SK-N-SH treated with all-trans-retinoic acid at 6 μM for 48 hours (cell line): ENCODE data around the gene GJB4.

Source experiments
- ATAC-seq: fragments of 200-7000 bp; cut with Tn5 transposase; 3 replicates; pipeline ENCODE4 v1.9.1; 2020; ENCODE audit warnings: mild to moderate bottlenecking, moderate library complexity
- CSDC2 ChIP-seq: fragments of 250-450 bp; sonication (Bioruptor Pico); IDR thresholded peaks from 2 replicates; pipeline ENCODE4 v1.5.0; 2020; ENCODE audit warnings: mild to moderate bottlenecking, moderate library complexity
- GLIS3 ChIP-seq: fragments of 250-450 bp; sonication (Bioruptor Pico); IDR thresholded peaks from 2 replicates; pipeline ENCODE4 v1.5.0; 2020; ENCODE audit warnings: mild to moderate bottlenecking, moderate library complexity
- ISL1 ChIP-seq: fragments of 250-450 bp; sonication (Bioruptor Pico); IDR thresholded peaks from 2 replicates; pipeline ENCODE4 v2.1.2; 2022; ENCODE audit warnings: mild to moderate bottlenecking, moderate library complexity
- OSR1 ChIP-seq: fragments of 250-450 bp; sonication (Bioruptor Pico); IDR thresholded peaks from 2 replicates; pipeline ENCODE4 v1.8.0; 2022; ENCODE audit warnings: moderate library complexity, mild to moderate bottlenecking, inconsistent platforms
- PPARA ChIP-seq: fragments of 250-450 bp; sonication (Bioruptor Pico); IDR thresholded peaks from 2 replicates; pipeline ENCODE4 v1.5.0; 2020; ENCODE audit warnings: mild to moderate bottlenecking, borderline replicate concordance
- RARB ChIP-seq: fragments of 250-450 bp; sonication (Bioruptor Pico); IDR thresholded peaks from 2 replicates; pipeline ENCODE4 v1.8.0; 2021; ENCODE audit warnings: mild to moderate bottlenecking, moderate library complexity
- SNAI2 ChIP-seq: fragments of 250-450 bp; sonication (Bioruptor Pico); IDR thresholded peaks from 2 replicates; pipeline ENCODE4 v1.5.0; 2020; ENCODE audit warnings: mild to moderate bottlenecking, moderate library complexity
- TCF4 ChIP-seq: fragments of 250-450 bp; sonication (Bioruptor Pico); IDR thresholded peaks from 2 replicates; pipeline ENCODE4 v1.8.0; 2021; ENCODE audit warnings: mild to moderate bottlenecking, moderate library complexity, borderline replicate concordance
- TOX ChIP-seq: fragments of 250-450 bp; sonication (Bioruptor Pico); IDR thresholded peaks from 2 replicates; pipeline ENCODE4 v1.8.0; 2021; ENCODE audit warnings: mild to moderate bottlenecking, moderate library complexity, borderline replicate concordance
- ZC3H10 ChIP-seq: fragments of 250-450 bp; sonication (Bioruptor Pico); IDR thresholded peaks from 2 replicates; pipeline ENCODE4 v1.5.1; 2021; ENCODE audit warnings: mild to moderate bottlenecking, moderate library complexity
- ZFP3 ChIP-seq: fragments of 250-450 bp; sonication (Bioruptor Pico); IDR thresholded peaks from 2 replicates; pipeline ENCODE4 v1.5.0; 2020; ENCODE audit warnings: mild to moderate bottlenecking, moderate library complexity
- ZFP30 ChIP-seq: fragments of 450-650 bp; formaldehyde crosslinking; IDR thresholded peaks from 2 replicates; pipeline ENCODE4 v1.5.0; 2022; ENCODE audit warnings: mild to moderate bottlenecking, moderate library complexity
- ZNF565 ChIP-seq: fragments of 450-650 bp; formaldehyde crosslinking; conservative IDR thresholded peaks from 2 replicates; pipeline ENCODE4 v1.5.0; 2020; ENCODE audit warnings: low read depth, mild to moderate bottlenecking, moderate library complexity
- ZNF70 ChIP-seq: fragments of 450-650 bp; formaldehyde crosslinking; IDR thresholded peaks from 2 replicates; pipeline ENCODE4 v1.5.0; 2020; ENCODE audit warnings: mild to moderate bottlenecking, moderate library complexity
- ZNF8 ChIP-seq: fragments of 450-650 bp; formaldehyde crosslinking; IDR thresholded peaks from 2 replicates; pipeline ENCODE4 v1.5.0; 2020; ENCODE audit warnings: mild to moderate bottlenecking, moderate library complexity
- TF ChIP-seq, protein P1 (sequence below): fragments of 250-450 bp; sonication (Bioruptor Pico); IDR thresholded peaks from 2 replicates; pipeline ENCODE4 v1.5.0; 2020; ENCODE audit warnings: mild to moderate bottlenecking, moderate library complexity
- TF ChIP-seq, protein P2 (sequence below): fragments of 250-450 bp; sonication (Bioruptor Pico); IDR thresholded peaks from 2 replicates; pipeline ENCODE4 v1.5.1; 2021; ENCODE audit warnings: mild to moderate bottlenecking, moderate library complexity
- TF ChIP-seq, protein P3 (sequence below): fragments of 250-450 bp; sonication (Bioruptor Pico); IDR thresholded peaks from 2 replicates; pipeline ENCODE4 v1.8.0; 2021; ENCODE audit warnings: low read depth, mild to moderate bottlenecking, moderate library complexity, borderline replicate concordance
- TF ChIP-seq, protein P4 (sequence below): fragments of 250-450 bp; sonication (Bioruptor Pico); IDR thresholded peaks from 2 replicates; pipeline ENCODE4 v1.5.1; 2020; ENCODE audit warnings: low read depth, mild to moderate bottlenecking, moderate library complexity

GJB4 gene

DNA sequence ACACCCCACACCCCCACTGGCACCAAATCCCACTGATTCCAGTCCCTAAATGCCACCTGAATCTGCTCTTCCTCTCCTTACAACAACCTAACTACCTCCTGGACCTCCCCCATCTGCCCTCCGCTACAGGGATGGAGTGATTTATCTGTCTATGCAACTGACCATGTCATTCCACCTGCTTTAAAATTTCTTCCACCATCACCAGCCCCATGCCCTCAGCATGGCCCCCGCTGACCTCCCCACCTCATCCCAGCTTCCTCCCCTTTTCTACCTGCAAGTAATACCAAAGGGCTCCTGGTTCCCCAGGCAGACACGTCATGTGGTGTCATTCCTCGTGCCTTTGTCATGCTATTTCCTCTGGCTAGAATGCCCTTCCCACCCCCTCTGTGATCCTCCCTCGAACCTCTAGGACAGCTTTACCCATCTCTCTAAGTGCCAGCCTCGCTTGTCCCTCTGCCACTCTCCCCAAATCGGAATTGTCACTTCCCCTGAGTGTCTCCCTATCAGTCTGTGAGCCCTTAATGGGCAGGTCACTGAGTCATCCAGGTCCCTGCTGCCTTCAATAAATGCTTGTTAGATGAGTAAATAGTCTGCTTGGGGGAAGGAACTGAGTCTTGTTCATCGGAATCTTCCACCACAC is 3.7 kb downstream of the GJB4 start:
- ATAC-seq = no peak
- TF ChIP-seq GLIS3 (CRISPR knock-in tag) (no peak), ZNF70 (CRISPR knock-in tag) (no peak), TCF4 (CRISPR knock-in tag) (no peak), ZC3H10 (CRISPR knock-in tag) (no peak), ISL1 (no peak), PPARA (CRISPR knock-in tag) (no peak)
- TF ChIP-seq, protein P1, sequence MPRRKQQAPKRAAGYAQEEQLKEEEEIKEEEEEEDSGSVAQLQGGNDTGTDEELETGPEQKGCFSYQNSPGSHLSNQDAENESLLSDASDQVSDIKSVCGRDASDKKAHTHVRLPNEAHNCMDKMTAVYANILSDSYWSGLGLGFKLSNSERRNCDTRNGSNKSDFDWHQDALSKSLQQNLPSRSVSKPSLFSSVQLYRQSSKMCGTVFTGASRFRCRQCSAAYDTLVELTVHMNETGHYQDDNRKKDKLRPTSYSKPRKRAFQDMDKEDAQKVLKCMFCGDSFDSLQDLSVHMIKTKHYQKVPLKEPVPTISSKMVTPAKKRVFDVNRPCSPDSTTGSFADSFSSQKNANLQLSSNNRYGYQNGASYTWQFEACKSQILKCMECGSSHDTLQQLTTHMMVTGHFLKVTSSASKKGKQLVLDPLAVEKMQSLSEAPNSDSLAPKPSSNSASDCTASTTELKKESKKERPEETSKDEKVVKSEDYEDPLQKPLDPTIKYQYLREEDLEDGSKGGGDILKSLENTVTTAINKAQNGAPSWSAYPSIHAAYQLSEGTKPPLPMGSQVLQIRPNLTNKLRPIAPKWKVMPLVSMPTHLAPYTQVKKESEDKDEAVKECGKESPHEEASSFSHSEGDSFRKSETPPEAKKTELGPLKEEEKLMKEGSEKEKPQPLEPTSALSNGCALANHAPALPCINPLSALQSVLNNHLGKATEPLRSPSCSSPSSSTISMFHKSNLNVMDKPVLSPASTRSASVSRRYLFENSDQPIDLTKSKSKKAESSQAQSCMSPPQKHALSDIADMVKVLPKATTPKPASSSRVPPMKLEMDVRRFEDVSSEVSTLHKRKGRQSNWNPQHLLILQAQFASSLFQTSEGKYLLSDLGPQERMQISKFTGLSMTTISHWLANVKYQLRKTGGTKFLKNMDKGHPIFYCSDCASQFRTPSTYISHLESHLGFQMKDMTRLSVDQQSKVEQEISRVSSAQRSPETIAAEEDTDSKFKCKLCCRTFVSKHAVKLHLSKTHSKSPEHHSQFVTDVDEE = no peak
- TF ChIP-seq, protein P2, sequence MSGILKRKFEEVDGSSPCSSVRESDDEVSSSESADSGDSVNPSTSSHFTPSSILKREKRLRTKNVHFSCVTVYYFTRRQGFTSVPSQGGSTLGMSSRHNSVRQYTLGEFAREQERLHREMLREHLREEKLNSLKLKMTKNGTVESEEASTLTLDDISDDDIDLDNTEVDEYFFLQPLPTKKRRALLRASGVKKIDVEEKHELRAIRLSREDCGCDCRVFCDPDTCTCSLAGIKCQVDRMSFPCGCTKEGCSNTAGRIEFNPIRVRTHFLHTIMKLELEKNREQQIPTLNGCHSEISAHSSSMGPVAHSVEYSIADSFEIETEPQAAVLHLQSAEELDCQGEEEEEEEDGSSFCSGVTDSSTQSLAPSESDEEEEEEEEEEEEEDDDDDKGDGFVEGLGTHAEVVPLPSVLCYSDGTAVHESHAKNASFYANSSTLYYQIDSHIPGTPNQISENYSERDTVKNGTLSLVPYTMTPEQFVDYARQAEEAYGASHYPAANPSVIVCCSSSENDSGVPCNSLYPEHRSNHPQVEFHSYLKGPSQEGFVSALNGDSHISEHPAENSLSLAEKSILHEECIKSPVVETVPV = no peak

DNA sequence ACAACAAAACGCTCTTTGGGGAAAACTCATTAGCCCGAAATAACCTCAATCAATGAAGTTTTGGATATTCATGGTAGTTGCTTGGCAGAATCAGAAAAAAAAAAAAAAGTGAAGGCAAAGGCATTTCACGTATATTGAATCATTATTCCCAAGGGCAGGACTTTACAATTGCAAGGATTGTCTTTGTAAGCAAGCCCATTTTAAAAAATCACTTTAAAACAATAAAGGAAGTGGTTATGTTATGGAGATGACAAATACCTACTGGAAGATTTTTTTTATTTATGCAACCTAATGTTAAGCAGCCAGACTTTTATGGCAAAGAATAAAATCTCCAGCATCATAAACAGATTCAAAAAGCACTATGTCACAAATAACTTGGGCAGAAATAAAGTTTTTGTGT is 9.3 kb downstream of the GJB4 start:
- no peak for ATAC-seq
- TF ChIP-seq RARB (CRISPR knock-in tag) (no peak), TCF4 (CRISPR knock-in tag) (no peak), ZFP3 (CRISPR knock-in tag) (no peak), TOX (CRISPR knock-in tag) (no peak), ZNF565 (CRISPR knock-in tag) (no peak), CSDC2 (CRISPR knock-in tag) (no peak), ISL1 (no peak), PPARA (CRISPR knock-in tag) (no peak), SNAI2 (CRISPR knock-in tag) (no peak), ZFP30 (CRISPR knock-in tag) (no peak), ZNF8 (no peak), ZC3H10 (CRISPR knock-in tag) (no peak), OSR1 (CRISPR knock-in tag) (no peak)
- TF ChIP-seq, protein P3, sequence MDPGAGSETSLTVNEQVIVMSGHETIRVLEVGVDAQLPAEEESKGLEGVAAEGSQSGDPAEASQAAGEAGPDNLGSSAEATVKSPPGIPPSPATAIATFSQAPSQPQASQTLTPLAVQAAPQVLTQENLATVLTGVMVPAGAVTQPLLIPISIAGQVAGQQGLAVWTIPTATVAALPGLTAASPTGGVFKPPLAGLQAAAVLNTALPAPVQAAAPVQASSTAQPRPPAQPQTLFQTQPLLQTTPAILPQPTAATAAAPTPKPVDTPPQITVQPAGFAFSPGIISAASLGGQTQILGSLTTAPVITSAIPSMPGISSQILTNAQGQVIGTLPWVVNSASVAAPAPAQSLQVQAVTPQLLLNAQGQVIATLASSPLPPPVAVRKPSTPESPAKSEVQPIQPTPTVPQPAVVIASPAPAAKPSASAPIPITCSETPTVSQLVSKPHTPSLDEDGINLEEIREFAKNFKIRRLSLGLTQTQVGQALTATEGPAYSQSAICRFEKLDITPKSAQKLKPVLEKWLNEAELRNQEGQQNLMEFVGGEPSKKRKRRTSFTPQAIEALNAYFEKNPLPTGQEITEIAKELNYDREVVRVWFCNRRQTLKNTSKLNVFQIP (CRISPR knock-in tag) = no peak
- TF ChIP-seq, protein P1 = no peak
- TF ChIP-seq, protein P4, sequence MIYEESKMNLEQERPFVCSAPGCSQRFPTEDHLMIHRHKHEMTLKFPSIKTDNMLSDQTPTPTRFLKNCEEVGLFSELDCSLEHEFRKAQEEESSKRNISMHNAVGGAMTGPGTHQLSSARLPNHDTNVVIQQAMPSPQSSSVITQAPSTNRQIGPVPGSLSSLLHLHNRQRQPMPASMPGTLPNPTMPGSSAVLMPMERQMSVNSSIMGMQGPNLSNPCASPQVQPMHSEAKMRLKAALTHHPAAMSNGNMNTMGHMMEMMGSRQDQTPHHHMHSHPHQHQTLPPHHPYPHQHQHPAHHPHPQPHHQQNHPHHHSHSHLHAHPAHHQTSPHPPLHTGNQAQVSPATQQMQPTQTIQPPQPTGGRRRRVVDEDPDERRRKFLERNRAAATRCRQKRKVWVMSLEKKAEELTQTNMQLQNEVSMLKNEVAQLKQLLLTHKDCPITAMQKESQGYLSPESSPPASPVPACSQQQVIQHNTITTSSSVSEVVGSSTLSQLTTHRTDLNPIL (CRISPR knock-in tag) = no peak
- TF ChIP-seq, protein P2 = no peak
